HG02678 (cell line): ENCODE measurements around the gene ZNF764.

ENCODE experiments used
- ATAC-seq: cut with Tn5 transposase; IDR thresholded peaks from one replicate; pipeline ENCODE4 v1.9.1; 2021; ENCODE audit warnings: mild to moderate bottlenecking, moderate library complexity; ENCODE audit not compliant: unreplicated experiment

Gene ZNF764

GRCh38 chr16:30570636-30571444, 12.7 kb upstream of the ZNF764 start:
- no peak for ATAC-seq

GRCh38 chr16:30569746-30570635, 11.8 kb upstream of the ZNF764 start:
- no peak for ATAC-seq

GRCh38 chr16:30569281-30569680, 11.1 kb upstream of the ZNF764 start:
- no peak for ATAC-seq

- peak; percentile 31 for ATAC-seq
Measured at GRCh38 chr16:30567991-30568638, 9.9 kb upstream of the ZNF764 start.

- no peak for ATAC-seq
Measured at GRCh38 chr16:30567160-30567990, 9.2 kb upstream of the ZNF764 start.

DNA sequence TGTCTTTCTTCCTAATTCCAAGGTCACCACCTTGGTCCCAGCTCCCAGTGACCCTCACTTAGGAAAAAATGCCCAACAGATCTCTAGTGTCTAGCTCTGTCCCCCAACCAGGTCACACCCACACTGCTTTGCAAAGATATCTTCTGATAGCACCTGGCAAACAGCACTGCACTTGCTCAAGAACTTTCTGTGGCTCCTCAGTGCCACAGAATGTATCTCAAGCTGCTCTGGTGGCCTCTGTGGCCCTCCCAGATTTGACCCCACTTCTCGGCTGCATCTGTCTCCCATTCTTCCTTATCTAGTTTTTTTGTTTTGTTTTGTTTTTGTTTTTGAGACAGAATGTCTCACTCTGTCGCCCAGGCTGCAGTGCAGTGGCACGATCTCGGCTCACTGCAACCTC, 8.4 kb upstream of the ZNF764 start:
- ATAC-seq: no peak

- ATAC-seq: no peak
Measured at GRCh38 chr16:30565984-30566383, 7.8 kb upstream of the ZNF764 start.

- ATAC-seq: no peak
Measured at GRCh38 chr16:30565526-30565925, 7.4 kb upstream of the ZNF764 start.

GRCh38 chr16:30562021-30562420, 3.8 kb upstream of the ZNF764 start:
- ATAC-seq: no peak

- ATAC-seq: no peak
Measured at GRCh38 chr16:30561089-30561816, 3.1 kb upstream of the ZNF764 start.

DNA sequence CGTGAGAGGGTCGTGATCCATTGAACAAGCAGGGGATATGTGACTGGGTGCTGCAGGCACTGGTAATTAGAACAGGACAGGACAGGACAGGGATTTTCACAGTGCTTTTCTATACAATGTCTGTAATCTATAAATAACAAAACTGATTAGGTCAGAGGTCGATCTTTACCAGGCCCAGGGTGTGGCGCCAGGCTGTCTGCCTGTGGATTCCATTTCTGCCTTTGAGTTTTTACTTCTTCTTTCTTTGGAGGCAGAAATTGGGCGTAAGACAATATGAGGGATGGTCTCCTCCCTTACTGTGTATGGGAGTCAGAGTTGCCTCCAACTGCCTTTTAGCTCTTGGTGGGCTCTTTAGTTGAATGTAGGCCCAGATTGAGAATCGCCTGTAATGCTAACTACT, 1.5 kb upstream of the ZNF764 start:
- no peak for ATAC-seq

DNA sequence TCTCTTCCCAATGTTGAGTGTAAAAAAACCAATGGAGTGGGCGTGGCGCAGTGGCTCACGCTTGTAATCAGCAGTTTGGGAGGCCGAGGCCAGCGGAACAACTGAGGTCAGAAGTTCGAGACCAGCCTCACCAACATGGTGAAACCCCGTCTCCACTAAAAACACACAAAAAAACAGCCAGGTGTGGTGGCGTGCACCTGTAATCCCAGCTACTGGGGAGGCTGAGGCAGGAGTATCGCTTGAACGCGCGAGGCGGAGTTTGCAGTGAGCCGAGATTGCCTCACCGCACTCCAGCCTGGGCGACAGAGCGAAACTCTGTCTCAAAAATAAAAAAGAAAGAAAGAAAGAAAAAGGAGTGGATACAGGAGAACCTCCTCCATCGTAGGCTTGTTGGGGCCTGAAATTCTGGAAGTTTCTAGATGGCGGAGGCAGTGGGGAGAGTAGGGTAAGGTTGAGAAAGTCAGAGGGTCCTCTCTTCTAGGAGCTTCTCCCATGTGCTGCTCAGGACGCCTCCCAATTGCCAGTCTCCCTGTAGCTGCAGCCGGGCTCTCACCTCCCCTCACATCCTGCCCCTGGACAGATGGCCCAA, 709 bp upstream of the ZNF764 start:
- no peak for ATAC-seq

DNA sequence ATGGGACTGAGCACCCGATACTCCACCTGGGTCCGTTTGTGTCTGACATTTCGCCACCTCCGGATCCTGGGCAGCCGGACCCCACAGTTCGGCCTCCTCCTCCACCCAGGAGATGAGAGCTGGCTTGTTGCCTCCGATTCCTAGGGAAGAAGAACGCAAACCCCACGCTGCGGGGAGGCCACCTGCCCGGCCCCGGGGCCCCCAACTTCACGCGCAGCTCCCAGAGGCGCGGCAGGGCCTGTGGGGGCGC, 542 bp downstream of the ZNF764 start:
- peak; percentile 2 for ATAC-seq

- ATAC-seq: no peak
Measured at GRCh38 chr16:30556125-30556473, 2.1 kb downstream of the ZNF764 start.

DNA sequence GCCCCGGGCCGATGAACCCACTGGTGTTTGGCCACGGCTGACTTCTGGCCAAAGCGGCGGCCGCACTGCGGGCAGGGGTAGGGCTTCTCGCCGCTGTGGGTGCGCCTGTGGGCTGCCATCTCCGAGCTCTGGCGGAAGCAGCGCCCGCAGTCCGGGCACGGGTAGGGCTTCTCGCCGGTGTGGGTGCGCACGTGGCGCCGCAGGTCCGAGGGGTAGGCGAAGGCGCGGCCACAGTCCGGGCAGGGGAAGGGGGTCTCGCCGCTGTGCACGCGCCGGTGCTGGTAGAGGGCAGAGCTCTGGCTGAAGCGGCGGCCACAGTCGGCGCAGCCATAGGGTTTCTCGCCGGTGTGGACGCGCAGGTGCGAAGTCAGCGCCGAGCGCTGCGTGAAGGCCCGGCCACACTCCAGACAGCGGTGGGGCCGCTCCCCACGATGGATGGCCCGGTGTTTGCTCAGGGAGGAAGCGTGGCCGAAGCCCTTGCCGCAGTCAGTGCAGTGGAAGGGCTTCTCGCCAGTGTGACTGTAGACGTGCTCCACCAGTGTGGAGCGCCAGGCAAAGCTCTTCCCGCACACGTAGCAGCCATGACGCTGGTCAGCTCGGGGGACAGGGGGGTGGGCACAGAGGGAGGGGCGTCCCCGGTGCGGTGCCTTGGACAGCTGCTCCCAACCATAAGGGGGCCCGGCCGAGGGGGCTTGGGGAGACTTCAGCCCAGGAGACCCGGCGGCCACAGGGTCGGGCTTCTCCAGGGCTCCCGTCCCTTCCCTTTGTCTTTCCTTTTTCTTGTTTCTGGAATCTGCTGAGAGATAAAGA, 2.7 kb downstream of the ZNF764 start:
- no peak for ATAC-seq

DNA sequence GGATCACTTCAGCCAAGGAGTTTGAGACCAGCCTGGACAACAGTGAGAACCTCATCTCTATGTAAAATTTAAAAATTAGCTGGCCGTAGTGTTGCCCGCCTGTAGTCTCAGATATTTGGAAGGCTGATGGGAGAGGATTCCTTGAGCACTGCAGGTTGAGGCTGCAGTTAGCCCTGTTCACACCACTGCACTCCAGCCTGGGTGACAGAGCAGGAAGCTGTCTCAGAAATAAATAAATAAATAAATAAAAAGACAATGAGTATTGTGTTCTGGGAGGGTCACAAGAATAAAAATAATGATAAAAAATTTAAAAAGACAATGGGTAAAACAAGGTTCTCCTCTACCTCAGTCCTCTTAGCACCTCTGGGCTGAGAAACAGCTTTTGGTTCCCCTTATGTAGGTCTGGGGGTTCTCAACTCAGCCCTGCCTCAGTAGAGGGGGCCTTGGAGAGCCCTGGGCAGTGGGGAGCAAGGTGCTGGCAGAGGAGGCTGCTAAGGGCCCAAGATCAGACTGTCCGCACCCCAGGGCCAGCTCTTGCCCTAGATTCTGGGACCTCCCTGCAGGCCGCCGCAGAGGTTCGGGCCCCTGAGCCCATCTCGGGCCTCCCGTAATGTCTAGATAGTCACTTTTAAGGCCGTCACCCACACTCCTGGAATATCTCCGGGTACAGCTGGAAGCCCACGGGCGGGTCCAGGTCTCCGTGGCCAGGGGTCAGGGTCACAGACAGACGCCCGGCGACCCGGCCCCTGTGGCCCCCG, 3.4 kb downstream of the ZNF764 start:
- ATAC-seq: no peak

DNA sequence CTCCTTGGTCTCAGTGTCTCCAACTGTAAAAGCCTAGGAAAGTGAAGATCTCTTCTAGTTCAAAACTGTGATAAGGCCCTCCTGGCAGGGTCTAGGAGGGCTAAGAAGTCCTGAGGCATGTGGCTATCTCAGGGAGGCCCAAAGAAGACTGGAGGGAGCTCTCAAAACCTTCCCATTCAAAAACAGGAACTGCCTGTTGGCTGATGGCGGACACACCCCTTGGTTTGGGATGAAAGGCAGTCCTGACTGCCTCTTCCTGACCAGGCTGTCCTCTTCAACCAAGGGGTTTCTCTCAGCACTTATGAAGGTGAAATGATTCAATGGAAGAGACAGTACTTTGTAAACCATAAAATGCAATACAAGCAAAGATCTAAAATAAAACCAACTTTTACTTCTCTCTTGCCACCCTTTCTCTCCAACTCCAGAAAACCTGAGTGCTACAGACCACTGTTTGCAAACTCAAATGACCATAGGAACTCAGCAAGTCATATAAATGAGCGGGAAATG, 4.7 kb downstream of the ZNF764 start:
- ATAC-seq: no peak

GRCh38 chr16:30552956-30553355, 5.2 kb downstream of the ZNF764 start:
- no peak for ATAC-seq
